IPS-15b (cell line): Measurements from ENCODE around the gene RASSF8.

Source experiments
- H3K27me3 ChIP-seq: one replicate; pipeline ENCODE4 v1.6.1; 2013; ENCODE audit warnings: low read length; ENCODE audit not compliant: control insufficient read depth, insufficient read depth
- H3K36me3 ChIP-seq: one replicate; pipeline ENCODE4 v1.6.1; 2013; ENCODE audit warnings: low read length; ENCODE audit not compliant: control insufficient read depth, insufficient read depth
- H3K4me1 ChIP-seq: one replicate; pipeline ENCODE4 v1.6.1; 2013; ENCODE audit warnings: mild to moderate bottlenecking, low read length; ENCODE audit not compliant: control insufficient read depth, insufficient read depth
- H3K4me3 ChIP-seq: one replicate; pipeline ENCODE4 v1.5.1; 2013; ENCODE audit warnings: low read depth, low read length
- H3K9ac ChIP-seq: one replicate; pipeline ENCODE4 v1.6.1; 2013; ENCODE audit warnings: low read depth, mild to moderate bottlenecking, low read length
- H3K9me3 ChIP-seq: one replicate; pipeline ENCODE4 v1.6.1; 2013; ENCODE audit warnings: mild to moderate bottlenecking, low read length; ENCODE audit not compliant: control insufficient read depth, insufficient read depth

The RASSF8 gene

GRCh38 chr12:25970082-25970481 lies 11.6 kb downstream of the RASSF8 start:
- no peak overlapping the region for H3K4me3 ChIP-seq
- H3K27me3 ChIP-seq, result no peaks in the 10 kb centered on the region
- no peaks in the 10 kb centered on the region for H3K9me3 ChIP-seq
- H3K4me1 ChIP-seq, result peaks cover 5% of the 10 kb centered on the region
- H3K36me3 ChIP-seq, result no peaks in the 10 kb centered on the region
- no peak overlapping the region for H3K9ac ChIP-seq

- Histone ChIP-seq H3K4me3 (no peak overlapping the region), H3K9me3 (no peaks in the 10 kb centered on the region), H3K27me3 (no peaks in the 10 kb centered on the region), H3K9ac (no peak overlapping the region), H3K36me3 (no peaks in the 10 kb centered on the region), H3K4me1 (peaks cover 5% of the 10 kb centered on the region)
These were observed 12.6 kb downstream of the RASSF8 start for GRCh38 chr12:25970916-25971653.

- H3K4me1 ChIP-seq, result peaks cover 7% of the 10 kb centered on the region
- no peak overlapping the region for H3K4me3 ChIP-seq
- H3K9me3 ChIP-seq, result no peaks in the 10 kb centered on the region
- H3K9ac ChIP-seq, result no peak overlapping the region
- H3K27me3 ChIP-seq, result no peaks in the 10 kb centered on the region
- H3K36me3 ChIP-seq, result no peaks in the 10 kb centered on the region
These were observed 13.2 kb downstream of the RASSF8 start for GRCh38 chr12:25971654-25972041.

- Histone ChIP-seq H3K9ac (no peak overlapping the region), H3K4me1 (peaks cover 7% of the 10 kb centered on the region), H3K36me3 (no peaks in the 10 kb centered on the region), H3K27me3 (no peaks in the 10 kb centered on the region), H3K4me3 (no peak overlapping the region), H3K9me3 (no peaks in the 10 kb centered on the region)
These were observed 14.3 kb downstream of the RASSF8 start for GRCh38 chr12:25972783-25973182.

GRCh38 chr12:25975179-25975578 lies 16.7 kb downstream of the RASSF8 start:
- no peaks in the 10 kb centered on the region for H3K9me3 ChIP-seq
- peaks cover 19% of the 10 kb centered on the region for H3K4me1 ChIP-seq
- H3K27me3 ChIP-seq, result no peaks in the 10 kb centered on the region
- no peaks in the 10 kb centered on the region for H3K36me3 ChIP-seq
- H3K9ac ChIP-seq, result no peak overlapping the region
- H3K4me3 ChIP-seq, result no peak overlapping the region

- H3K4me1 ChIP-seq, result peaks cover 19% of the 10 kb centered on the region
- H3K27me3 ChIP-seq, result no peaks in the 10 kb centered on the region
- no peaks in the 10 kb centered on the region for H3K9me3 ChIP-seq
- H3K4me3 ChIP-seq, result no peak overlapping the region
- no peaks in the 10 kb centered on the region for H3K36me3 ChIP-seq
- H3K9ac ChIP-seq, result no peak overlapping the region
These were observed 17.2 kb downstream of the RASSF8 start for GRCh38 chr12:25975682-25976081.

GRCh38 chr12:25976289-25976688 lies 17.8 kb downstream of the RASSF8 start:
- Histone ChIP-seq H3K27me3 (no peaks in the 10 kb centered on the region), H3K9me3 (no peaks in the 10 kb centered on the region), H3K36me3 (no peaks in the 10 kb centered on the region), H3K4me1 (peaks cover 19% of the 10 kb centered on the region), H3K4me3 (no peak overlapping the region), H3K9ac (no peak overlapping the region)

- H3K9ac ChIP-seq, result no peak overlapping the region
- no peaks in the 10 kb centered on the region for H3K27me3 ChIP-seq
- peaks cover 19% of the 10 kb centered on the region for H3K4me1 ChIP-seq
- no peaks in the 10 kb centered on the region for H3K9me3 ChIP-seq
- no peak overlapping the region for H3K4me3 ChIP-seq
- H3K36me3 ChIP-seq, result no peaks in the 10 kb centered on the region
These were observed 18.6 kb downstream of the RASSF8 start for GRCh38 chr12:25977047-25977446.

- Histone ChIP-seq H3K27me3 (no peaks in the 10 kb centered on the region), H3K9me3 (no peaks in the 10 kb centered on the region), H3K9ac (no peak overlapping the region), H3K4me3 (no peak overlapping the region), H3K36me3 (no peaks in the 10 kb centered on the region), H3K4me1 (peaks cover 14% of the 10 kb centered on the region)
These were observed 20.6 kb downstream of the RASSF8 start for GRCh38 chr12:25979059-25979458.

- Histone ChIP-seq H3K4me3 (no peak overlapping the region), H3K4me1 (peaks cover 15% of the 10 kb centered on the region), H3K9ac (no peak overlapping the region)
These were observed 21.1 kb downstream of the RASSF8 start for GRCh38 chr12:25979563-25979962.

GRCh38 chr12:25980035-25980434 lies 21.6 kb downstream of the RASSF8 start:
- Histone ChIP-seq H3K9ac (no peak overlapping the region), H3K27me3 (no peaks in the 10 kb centered on the region), H3K36me3 (no peaks in the 10 kb centered on the region), H3K4me1 (peaks cover 18% of the 10 kb centered on the region), H3K9me3 (no peaks in the 10 kb centered on the region), H3K4me3 (no peak overlapping the region)

More at GRCh38 chr12:25979563-25979962, 21.1 kb downstream of the RASSF8 start:
- H3K9me3 ChIP-seq, result no peaks in the 10 kb centered on the region
- no peaks in the 10 kb centered on the region for H3K27me3 ChIP-seq
- H3K36me3 ChIP-seq, result no peaks in the 10 kb centered on the region

GRCh38 chr12:25981597-25981996 lies 23.1 kb downstream of the RASSF8 start:
- no peaks in the 10 kb centered on the region for H3K27me3 ChIP-seq
- H3K4me1 ChIP-seq, result peaks cover 29% of the 10 kb centered on the region
- no peak overlapping the region for H3K9ac ChIP-seq
- H3K4me3 ChIP-seq, result no peak overlapping the region
- no peaks in the 10 kb centered on the region for H3K9me3 ChIP-seq
- H3K36me3 ChIP-seq, result no peaks in the 10 kb centered on the region
